ENCODE data around the gene TBC1D10B. TPM values are rescaled to one million over a fixed set of nuclear protein-coding genes. Genes with fewer than 3 reads are reported as not detected.

TBC1D10B gene
- total and polyA plus RNA-seq, 9 of the 15 experiments (the other 6 are each of a cell fraction or from before 2014, with no cell fraction given): 2.2 to 55.4 (median 17.5) TPM

GRCh38 chr16:30371248-30371816 lies 1.0 kb upstream of the TBC1D10B start (continued):
- TF ChIP-seq ZBTB7A (IDR thresholded peaks at IDR 0.05; ENCODE audit: borderline replicate concordance, control insufficient read depth, low read depth, low read length) (peak; percentile 77; the same call in 1 of the 2 replicates), SMARCE1 (IDR thresholded peaks at IDR 0.05) (0 out of 2 replicates have a peak, but pooled peaks have one; percentile 24), ZSCAN32 (CRISPR knock-in tag; IDR thresholded peaks at IDR 0.05) (no peak), HDAC8 (tag; IDR thresholded peaks at IDR 0.05) (0 out of 2 replicates have a peak, but pooled peaks have one; percentile 34), CREB1 (IDR thresholded peaks at IDR 0.05) (no peak), CREB1 (CRISPR knock-in tag; IDR thresholded peaks at IDR 0.05) (0 out of 2 replicates have a peak, but pooled peaks have one; percentile 8), STAT6 (CRISPR knock-in tag; IDR thresholded peaks at IDR 0.05) (0 out of 2 replicates have a peak, but pooled peaks have one; percentile 26), FUS (optimal IDR thresholded peaks at IDR 0.05; ENCODE audit: low read depth, low read length) (no peak), MAZ (CRISPR knock-in tag; conservative IDR thresholded peaks at IDR 0.05 in 1 of 2, IDR thresholded peaks at IDR 0.05 in 1 of 2) (peak in 1 of 2 experiments; percentile 5; a peak in 1 of 4 replicates), HDAC1 (IDR thresholded peaks at IDR 0.05) (0 out of 4 replicates have a peak, but pooled peaks of 1 of the 2 experiments have one; percentile 30), CHD1 (IDR thresholded peaks at IDR 0.05; ENCODE audit: low read length) (peak; percentile 40), DPF2 (IDR thresholded peaks at IDR 0.05) (0 out of 2 replicates have a peak, but pooled peaks have one; percentile 46)

Data from K562 (cell line).